WTC11 (cell line): ENCODE data around the gene BRSK2. TPM values are rescaled to one million over a fixed set of nuclear protein-coding genes. Genes with fewer than 3 reads are reported as not detected.

Experiments
- ATAC-seq: fragments of 200-7000 bp; cut with Tn5 transposase; 2 replicates; pipeline ENCODE4 v1.10.0; 2021; ENCODE audit warnings: mild to moderate bottlenecking, moderate library complexity
- CTCF ChIA-PET: fragments of 300-600 bp; sonication (Branson Sonifier 250); formaldehyde crosslinking; loops from one replicate; lab custom pipeline; 2021; ENCODE audit warnings: antibody characterized with exemption; lab: Charles Lee
- POLR2A ChIA-PET: fragments of 350-600 bp; sonication (Branson Sonifier 250); formaldehyde crosslinking; loops from one replicate; lab custom pipeline; 2021; ENCODE audit warnings: antibody characterized with exemption; lab: Charles Lee
- DNase-seq: peaks from one replicate; pipeline ENCODE4 v3.0.0; 2021; ENCODE audit warnings: low spot score
- H3K27ac Mint-ChIP-seq: 2 replicates; pipeline ENCODE4 v1.8.0; 2021; ENCODE audit warnings: mixed read lengths
- H3K27me3 Mint-ChIP-seq: 2 replicates; pipeline ENCODE4 v1.8.0; 2021; ENCODE audit warnings: low read depth, mild to moderate bottlenecking, moderate library complexity, mixed read lengths
- H3K36me3 Mint-ChIP-seq: 2 replicates; pipeline ENCODE4 v1.8.0; 2021; ENCODE audit warnings: mixed read lengths
- H3K4me1 Mint-ChIP-seq: 2 replicates; pipeline ENCODE4 v1.8.0; 2022; ENCODE audit warnings: mixed read lengths
- H3K4me3 Mint-ChIP-seq: 2 replicates; pipeline ENCODE4 v1.8.0; 2021; ENCODE audit warnings: mild to moderate bottlenecking, moderate library complexity, mixed read lengths
- H3K9me3 Mint-ChIP-seq: 2 replicates; pipeline ENCODE4 v1.8.0; 2021; ENCODE audit warnings: mixed read lengths
- ATF3 ChIP-seq: sonication (generic); formaldehyde crosslinking; conservative IDR thresholded peaks from 2 replicates; pipeline ENCODE4 v1.8.1; 2022; ENCODE audit warnings: mild to moderate bottlenecking, missing genetic modification reagents
- ELF4 ChIP-seq: sonication (generic); formaldehyde crosslinking; IDR thresholded peaks from 2 replicates; pipeline ENCODE4 v1.8.1; 2022; ENCODE audit warnings: low read depth, mild to moderate bottlenecking, moderate library complexity, missing genetic modification reagents
- IRF2 ChIP-seq: sonication (generic); formaldehyde crosslinking; IDR thresholded peaks from 2 replicates; pipeline ENCODE4 v1.8.0; 2022; ENCODE audit warnings: low read depth, missing genetic modification reagents, borderline replicate concordance
- JAZF1 ChIP-seq: fragments of 250-450 bp; sonication (Bioruptor Pico); IDR thresholded peaks from 2 replicates; pipeline ENCODE4 v1.9.0; 2021; ENCODE audit warnings: moderate library complexity, mild to moderate bottlenecking, inconsistent platforms
- JUN ChIP-seq: sonication (generic); formaldehyde crosslinking; IDR thresholded peaks from 2 replicates; pipeline ENCODE4 v1.8.0; 2023; ENCODE audit warnings: mild to moderate bottlenecking, missing genetic modification reagents
- MYBL2 ChIP-seq: sonication (generic); formaldehyde crosslinking; IDR thresholded peaks from 2 replicates; pipeline ENCODE4 v1.8.1; 2023; ENCODE audit warnings: mild to moderate bottlenecking, moderate library complexity, missing genetic modification reagents
- NR1H2 ChIP-seq: sonication (generic); formaldehyde crosslinking; IDR thresholded peaks from 2 replicates; pipeline ENCODE4 v1.9.0; 2021; ENCODE audit warnings: mild to moderate bottlenecking, moderate library complexity, missing genetic modification reagents
- NR2C2 ChIP-seq: sonication (generic); formaldehyde crosslinking; IDR thresholded peaks from 2 replicates; pipeline ENCODE4 v1.8.0; 2022; ENCODE audit warnings: mild to moderate bottlenecking, missing genetic modification reagents
- PREB ChIP-seq: sonication (generic); formaldehyde crosslinking; IDR thresholded peaks from 2 replicates; pipeline ENCODE4 v1.8.1; 2022; ENCODE audit warnings: mild to moderate bottlenecking, missing genetic modification reagents, moderate library complexity, borderline replicate concordance
- RELA ChIP-seq: sonication (generic); formaldehyde crosslinking; IDR thresholded peaks from 2 replicates; pipeline ENCODE4 v1.8.1; 2022; ENCODE audit warnings: missing genetic modification reagents, mild to moderate bottlenecking, borderline replicate concordance
- USF1 ChIP-seq: sonication (generic); formaldehyde crosslinking; IDR thresholded peaks from 2 replicates; pipeline ENCODE4 v1.8.0; 2022; ENCODE audit warnings: mild to moderate bottlenecking, missing genetic modification reagents
- ZBTB21 ChIP-seq: sonication (generic); formaldehyde crosslinking; IDR thresholded peaks from 2 replicates; pipeline ENCODE4 v1.8.1; 2023; ENCODE audit warnings: mild to moderate bottlenecking, missing genetic modification reagents, borderline replicate concordance
- ZNF425 ChIP-seq: fragments of 250-450 bp; sonication (Bioruptor Pico); conservative IDR thresholded peaks from 2 replicates; pipeline ENCODE4 v1.9.0; 2021; ENCODE audit warnings: mild to moderate bottlenecking
- ZNF512 ChIP-seq: sonication (generic); formaldehyde crosslinking; IDR thresholded peaks from 2 replicates; pipeline ENCODE4 v1.8.1; 2022; ENCODE audit warnings: missing genetic modification reagents, borderline replicate concordance
- ZSCAN18 ChIP-seq: fragments of 250-450 bp; sonication (Bioruptor Pico); IDR thresholded peaks from 2 replicates; pipeline ENCODE4 v2.1.2; 2022; ENCODE audit warnings: mild to moderate bottlenecking, moderate library complexity
- total RNA-seq: library from RNA; stranded (reverse); gene quantifications from 3 replicates; pipeline ENCODE4 v1.2.3, GENCODE V29; 2021

The BRSK2 gene
- total RNA-seq, 1 experiment from 2014 or later, result 34.5 TPM

GRCh38 chr11:1398528-1399235, 8.9 kb downstream of the BRSK2 start (continued):
- TF ChIP-seq ATF3 (CRISPR knock-in tag) (no peak), NR1H2 (CRISPR knock-in tag) (no peak), NR2C2 (CRISPR knock-in tag) (no peak)

GRCh38 chr11:1399386-1400316, 9.9 kb downstream of the BRSK2 start:
- Mint-ChIP-seq H3K4me1 (no peaks in the 10 kb centered on the region), H3K27me3 (no peaks in the 10 kb centered on the region), H3K36me3 (no peaks in the 10 kb centered on the region), H3K27ac (no peak overlapping the region), H3K9me3 (no peaks in the 10 kb centered on the region), H3K4me3 (no peak overlapping the region)
- TF ChIP-seq ZSCAN18 (CRISPR knock-in tag) (no peak), PREB (CRISPR knock-in tag) (no peak), RELA (CRISPR knock-in tag) (no peak), IRF2 (CRISPR knock-in tag) (no peak), ZNF512 (CRISPR knock-in tag) (no peak)
- ChIA-PET POLR2A (no interaction called here), CTCF (interaction anchor here (1.1 kb wide), 1 partner anchor 54 kb away, joined by 3 read pairs; no protein-coding TSS in a partner anchor)
- ATAC-seq (no peak), DNase-seq (no peak)

- no peak for ATAC-seq
- H3K9me3 Mint-ChIP-seq, result no peaks in the 10 kb centered on the region
- POLR2A ChIA-PET, result no interaction called here
Measured at GRCh38 chr11:1400317-1401170, 10.8 kb downstream of the BRSK2 start.

GRCh38 chr11:1401171-1401445, 11.4 kb downstream of the BRSK2 start:
- CTCF ChIA-PET, result interaction anchor here (0.9 to 1.9 kb wide), 6 partner anchors 10 to 177 kb away, joined by 3 to 8 read pairs (median 6); partner anchors contain the start of gene BRSK2
- no peaks in the 10 kb centered on the region for H3K27me3 Mint-ChIP-seq
- DNase-seq, result no peak
- H3K4me3 Mint-ChIP-seq, result no peak overlapping the region
- POLR2A ChIA-PET, result no interaction called here
- no peaks in the 10 kb centered on the region for H3K4me1 Mint-ChIP-seq
- no peak overlapping the region for H3K27ac Mint-ChIP-seq
- H3K9me3 Mint-ChIP-seq, result no peaks in the 10 kb centered on the region
- H3K36me3 Mint-ChIP-seq, result no peaks in the 10 kb centered on the region
- ATAC-seq, result no peak
- TF ChIP-seq ZBTB21 (CRISPR knock-in tag), result no peak
- TF ChIP-seq PREB (CRISPR knock-in tag), result no peak
- no peak for TF ChIP-seq JAZF1 (CRISPR knock-in tag)
- TF ChIP-seq JUN, result no peak
- TF ChIP-seq ZNF425 (CRISPR knock-in tag), result no peak
- TF ChIP-seq USF1, result no peak

More at GRCh38 chr11:1400317-1401170, 10.8 kb downstream of the BRSK2 start:
- no peak overlapping the region for H3K4me3 Mint-ChIP-seq
- TF ChIP-seq MYBL2 (CRISPR knock-in tag) (no peak), ELF4 (CRISPR knock-in tag) (no peak)
- TF ChIP-seq, all 79 proteins: peak for 0
- Mint-ChIP-seq H3K4me1 (no peaks in the 10 kb centered on the region), H3K27me3 (no peaks in the 10 kb centered on the region), H3K36me3 (no peaks in the 10 kb centered on the region), H3K27ac (no peak overlapping the region)
- CTCF ChIA-PET, result interaction anchor here (1.1 to 1.9 kb wide), 2 partner anchors 11 to 53 kb away, joined by 3 to 8 read pairs; partner anchors contain the start of gene BRSK2
- no peak for DNase-seq
